GM18951 (cell line): Measurements from ENCODE around the gene GPR15.

Source experiments
- POLR2A ChIP-seq: IDR thresholded peaks from 4 replicates; pipeline ENCODE4 v1.6.1; 2011; ENCODE audit warnings: mild to moderate bottlenecking; ENCODE audit not compliant: insufficient read length, insufficient read depth; ENCODE audit errors: extremely low read depth
- in situ Hi-C: fragments of 300-500 bp; cut with MboI; formaldehyde crosslinking; loops from one replicate; pipeline ENCODE4 v1.12.0; 2022; ENCODE audit warnings: low sequenced_read_pairs, mixed read lengths, inconsistent platforms; ENCODE audit not compliant: unreplicated experiment

Gene GPR15

GRCh38 chr3:98573181-98573728 is 41.5 kb downstream of the GPR15 start:
- in situ Hi-C loops = no loop called here
- no peak for TF ChIP-seq POLR2A

GRCh38 chr3:98574132-98574531 is 42.4 kb downstream of the GPR15 start:
- no peak for TF ChIP-seq POLR2A
- in situ Hi-C loops = no loop called here

- in situ Hi-C loops = loop anchor here (25.0 kb wide), 1 partner anchor 540 kb away; the partner anchor contains the start of gene GABRR3
- no peak for TF ChIP-seq POLR2A
Observed at GRCh38 chr3:98577178-98577895, 45.6 kb downstream of the GPR15 start.

- no peak for TF ChIP-seq POLR2A
- in situ Hi-C loops = loop anchor here (10.0 to 25.0 kb wide), 2 partner anchors 246 to 543 kb away; partner anchors contain the start of gene GABRR3
Observed at GRCh38 chr3:98580401-98581386, 48.9 kb downstream of the GPR15 start.

- TF ChIP-seq POLR2A = no peak
- in situ Hi-C loops = loop anchor here (10.0 to 25.0 kb wide), 2 partner anchors 247 to 544 kb away; partner anchors contain the start of gene GABRR3
Observed at GRCh38 chr3:98581474-98581873, 49.7 kb downstream of the GPR15 start.

- in situ Hi-C loops = loop anchor here (10.0 to 25.0 kb wide), 2 partner anchors 247 to 545 kb away; partner anchors contain the start of gene GABRR3
- no peak for TF ChIP-seq POLR2A
Observed at GRCh38 chr3:98582042-98582441, 50.3 kb downstream of the GPR15 start.

GRCh38 chr3:98583766-98584165 is 52.0 kb downstream of the GPR15 start:
- no peak for TF ChIP-seq POLR2A
- in situ Hi-C loops = loop anchor here (10.0 to 25.0 kb wide), 2 partner anchors 249 to 546 kb away; partner anchors contain the start of gene GABRR3
